Stimulated activated naive CD8-positive, alpha-beta T cell treated with anti-CD3 and anti-CD28 coated beads, Interleukin-15, Interleukin-2, amounts not matched to agents 100 U/mL and 50 U/mL, for 24 hours (primary cell): ENCODE data around the gene HOPX.
A peak's percentile ranks its signal among the peaks of the same experiment; 100 is the strongest.
"Not testable (repeated sequence)": the region's sequence is repeated elsewhere in the genome, so short reads cannot be mapped to it uniquely, and the experiment has no call there.

Experiments used
- ATAC-seq: fragments of 150-1000 bp; cut with Tn5 transposase; one replicate; pipeline ENCODE4 v1.10.0; 2021
- DNase-seq: peaks from one replicate; pipeline ENCODE4 v3.0.0; 2021

Gene HOPX, protein sequence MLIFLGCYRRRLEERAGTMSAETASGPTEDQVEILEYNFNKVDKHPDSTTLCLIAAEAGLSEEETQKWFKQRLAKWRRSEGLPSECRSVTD

DNA sequence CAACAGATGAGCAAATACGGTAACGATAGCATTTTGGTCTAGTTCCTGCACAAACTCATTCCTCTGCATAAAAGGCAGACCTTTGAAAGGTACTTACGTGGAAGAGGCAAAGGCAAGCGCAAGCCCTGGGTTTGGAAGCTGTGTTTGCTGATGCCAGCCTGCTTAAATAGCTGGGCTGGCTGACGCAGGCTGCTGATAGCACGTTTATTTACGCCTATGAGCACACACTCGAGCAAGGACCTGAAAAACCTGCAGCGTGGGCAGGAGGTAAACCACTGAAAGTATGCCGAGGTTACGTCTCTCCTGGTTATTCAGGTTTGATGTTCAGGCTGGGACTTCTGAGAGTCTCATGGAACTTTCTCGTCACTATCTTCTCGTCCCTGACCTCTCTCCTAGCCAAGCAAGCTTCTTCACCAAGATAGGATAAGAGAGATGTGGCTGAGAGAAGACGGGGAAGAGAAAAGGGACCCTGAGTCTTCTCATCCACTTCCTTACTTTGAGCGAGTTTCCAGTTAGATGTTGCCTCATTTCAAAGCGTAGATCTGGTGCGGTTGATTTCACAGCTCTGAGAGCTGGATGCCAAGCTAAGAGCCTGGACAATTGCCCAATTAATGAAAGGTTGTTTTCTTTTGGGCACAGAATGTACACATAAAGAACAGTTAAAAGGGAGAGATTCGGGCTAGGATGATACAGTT lies at the start of gene HOPX:
HOPX (minus strand) TSS at position 139 of the 695 bp plus-strand sequence. CDS start 23,480 bp downstream, outside the sequence.
- ATAC-seq: peak; percentile 94
- peak; percentile 77 for DNase-seq

DNA sequence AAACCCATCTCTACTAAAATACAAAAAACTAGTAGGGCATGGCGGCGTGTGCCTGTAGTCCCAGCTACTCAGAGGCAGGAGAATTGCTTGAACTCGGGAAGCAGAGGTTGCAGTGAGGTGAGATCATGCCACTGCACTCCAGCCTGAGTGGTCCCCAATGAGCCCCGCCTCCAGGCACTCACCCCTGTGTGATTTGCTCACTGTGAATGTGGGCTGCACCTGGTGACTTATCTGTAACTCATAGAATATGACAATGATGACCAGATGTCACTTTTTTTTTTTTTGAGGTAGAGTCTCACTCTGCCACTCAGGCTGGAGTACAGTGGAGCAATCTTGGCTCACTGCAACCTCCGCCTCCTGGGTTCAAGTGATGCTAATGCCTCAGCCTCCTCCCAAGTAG lies 49.0 kb upstream of the HOPX start:
- ATAC-seq (no peak), DNase-seq (peak; percentile 10)

DNA sequence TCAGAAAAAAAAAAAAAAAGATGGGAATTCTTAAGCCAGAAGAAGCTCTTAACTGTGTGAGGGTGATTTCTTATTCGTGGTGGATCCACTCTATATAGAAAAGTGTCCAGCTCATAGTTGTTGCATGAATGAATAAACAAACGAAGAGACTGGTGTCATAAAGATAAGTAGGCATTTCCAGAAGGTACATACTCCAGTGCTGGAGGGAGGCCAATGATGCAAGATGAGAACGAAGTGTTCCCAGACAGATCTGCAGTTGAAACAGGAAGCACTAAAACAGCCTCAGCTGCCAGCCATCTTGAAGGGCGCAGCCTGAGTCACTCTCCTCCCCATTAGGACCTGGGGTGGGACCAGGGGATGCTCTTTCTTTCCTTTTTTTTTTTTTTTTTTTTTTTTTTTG lies 47.4 kb upstream of the HOPX start:
- ATAC-seq (no peak), DNase-seq (no peak)

DNA sequence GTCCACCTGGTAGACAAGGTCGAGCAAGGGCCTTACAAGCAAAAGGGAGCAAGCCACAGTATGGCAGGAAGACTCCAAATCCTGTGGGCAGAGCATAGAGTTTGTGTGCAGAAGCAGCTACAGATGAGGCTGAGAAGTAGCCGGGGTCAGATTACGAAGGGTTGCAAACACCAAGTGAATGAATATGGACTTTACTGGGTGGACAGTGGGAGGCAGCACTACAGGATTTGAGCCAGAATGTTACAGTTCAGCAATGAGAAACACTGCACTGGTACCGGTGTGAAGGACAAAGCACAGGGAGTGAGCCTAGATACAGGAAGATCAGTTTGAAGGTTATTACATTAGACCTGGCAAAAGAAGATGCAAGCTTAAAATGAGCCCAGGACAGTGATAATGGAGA lies 46.1 kb upstream of the HOPX start:
- no peak for DNase-seq
- no peak for ATAC-seq

DNA sequence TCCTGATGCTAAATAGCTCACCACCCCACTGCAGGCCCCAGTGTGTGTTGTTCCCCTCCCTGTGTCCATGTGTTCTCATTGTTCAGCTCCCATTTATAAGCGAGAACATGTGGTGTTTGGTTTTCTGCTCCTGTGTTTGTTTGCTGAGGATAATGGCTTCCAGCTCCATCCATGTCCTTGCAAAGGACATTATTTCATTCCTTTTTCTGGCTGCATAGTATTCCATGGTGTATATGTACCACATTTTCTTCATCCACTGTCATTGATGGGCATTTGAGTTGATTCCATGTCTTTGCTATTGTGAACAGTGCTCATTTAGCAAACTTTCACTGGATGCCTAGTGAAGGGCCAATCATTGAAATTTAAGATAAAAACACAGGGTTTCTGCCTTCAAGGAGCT lies 45.5 kb upstream of the HOPX start:
- not testable (repeated sequence) for ATAC-seq, DNase-seq

DNA sequence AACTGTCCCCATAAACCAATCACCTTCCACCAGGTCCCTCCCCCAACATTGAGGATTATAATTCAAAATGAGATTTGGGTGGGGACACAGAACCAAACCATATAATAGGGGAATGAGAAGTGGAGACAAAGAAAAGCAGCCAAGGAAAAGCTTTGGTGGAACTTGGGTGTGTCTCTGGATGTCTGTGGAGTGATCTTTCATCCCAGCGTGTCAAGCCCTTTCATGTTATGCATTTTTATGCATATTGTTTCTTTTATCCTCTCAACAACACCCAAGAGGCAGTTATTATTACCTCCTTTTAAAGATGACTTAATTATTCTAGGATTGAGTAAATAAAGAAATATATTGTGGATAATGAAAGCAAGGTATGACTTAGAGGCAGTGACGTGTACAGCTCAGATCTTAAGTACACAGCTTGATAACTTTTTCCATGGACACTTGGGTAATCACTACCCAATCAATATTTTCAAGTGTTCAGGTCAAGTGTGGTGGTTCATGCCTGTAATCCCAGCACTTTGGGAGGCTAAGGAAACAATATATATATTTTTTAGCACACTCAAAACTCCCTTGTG lies 42.6 kb upstream of the HOPX start:
- ATAC-seq: no peak
- no peak for DNase-seq

DNA sequence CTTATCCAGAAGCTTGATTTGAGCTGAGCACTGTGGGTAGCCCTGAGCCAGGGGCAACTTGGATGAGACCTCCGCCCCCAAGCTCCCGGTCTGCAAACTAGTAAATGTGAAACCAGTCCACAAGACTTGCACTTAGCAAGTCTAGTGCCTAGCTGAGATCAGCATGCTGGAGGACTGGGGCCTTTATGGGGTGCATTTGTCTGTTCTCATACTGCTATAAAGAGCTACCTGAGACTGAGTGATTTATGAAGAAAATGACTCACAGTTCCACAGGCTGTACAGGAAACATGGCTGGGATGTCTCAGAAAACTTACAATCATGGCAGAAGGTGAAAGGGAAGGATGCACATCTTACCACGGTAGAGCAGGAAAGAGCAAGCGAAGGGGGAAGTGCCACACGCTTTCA lies 42.1 kb upstream of the HOPX start:
- peak; percentile 94 for ATAC-seq

DNA sequence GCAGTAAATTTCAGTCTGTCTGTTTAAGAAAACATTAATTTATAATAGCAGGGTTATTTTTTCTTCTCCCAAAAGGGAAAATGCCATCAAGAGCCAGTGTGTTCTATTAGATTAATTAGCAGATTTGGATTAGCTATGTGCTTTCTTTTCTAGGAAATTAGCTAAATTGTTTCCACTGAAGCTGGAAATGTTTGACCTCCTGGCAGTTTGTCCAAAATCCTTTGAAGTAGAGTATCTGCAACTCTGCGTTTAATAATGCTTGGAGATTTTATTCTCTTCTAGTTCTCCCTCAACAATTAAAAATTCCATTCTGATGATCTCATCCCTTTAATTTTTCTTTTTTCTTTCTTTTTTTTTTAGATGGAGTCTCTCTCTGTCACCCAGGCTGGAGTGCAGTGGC lies 27.1 kb upstream of the HOPX start:
- DNase-seq: no peak
- ATAC-seq: no peak

More for the DNA sequence above, 42.1 kb upstream of the HOPX start:
- peak; percentile 32 for DNase-seq

DNA sequence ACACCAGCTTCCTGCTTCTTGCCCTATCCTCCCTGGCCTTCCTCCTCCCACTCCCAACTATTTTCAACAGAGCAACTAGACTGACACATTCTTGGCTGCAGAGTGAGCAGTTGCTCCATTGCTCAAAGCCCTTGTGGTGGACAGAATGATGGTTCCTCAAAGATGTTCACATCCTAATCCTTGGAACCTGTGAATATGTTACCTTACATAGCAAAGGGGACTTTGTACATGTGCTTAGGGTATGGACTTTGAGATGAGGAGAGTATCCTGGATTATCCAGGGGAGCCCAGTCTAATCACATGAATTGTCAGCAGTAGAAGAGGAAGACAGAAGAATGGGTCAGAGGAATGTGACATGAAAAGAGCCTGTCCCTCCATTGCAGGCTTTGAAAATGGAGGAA lies 24.9 kb upstream of the HOPX start:
- no peak for DNase-seq

DNA sequence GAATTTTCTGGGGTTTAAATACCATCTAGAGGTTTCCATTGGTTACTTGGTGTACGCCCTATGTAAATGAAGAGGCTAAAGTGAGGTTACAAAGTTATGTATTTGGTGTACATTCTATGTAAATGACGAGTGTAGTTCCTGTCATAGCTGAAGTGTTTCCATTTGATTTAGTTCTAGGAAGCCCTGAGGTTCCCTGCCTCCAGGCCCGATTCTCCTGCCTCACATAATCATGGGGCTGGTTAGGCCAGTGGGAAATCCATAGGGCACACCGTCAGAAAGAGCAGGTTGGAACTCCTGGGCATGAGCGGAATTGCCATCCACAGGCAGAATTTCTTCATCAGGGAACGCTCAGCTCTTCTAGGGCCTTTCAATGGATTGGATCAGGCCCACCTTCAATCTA lies 24.2 kb upstream of the HOPX start:
- ATAC-seq (no peak), DNase-seq (no peak)

More for the DNA sequence above, 24.9 kb upstream of the HOPX start:
- ATAC-seq: no peak

DNA sequence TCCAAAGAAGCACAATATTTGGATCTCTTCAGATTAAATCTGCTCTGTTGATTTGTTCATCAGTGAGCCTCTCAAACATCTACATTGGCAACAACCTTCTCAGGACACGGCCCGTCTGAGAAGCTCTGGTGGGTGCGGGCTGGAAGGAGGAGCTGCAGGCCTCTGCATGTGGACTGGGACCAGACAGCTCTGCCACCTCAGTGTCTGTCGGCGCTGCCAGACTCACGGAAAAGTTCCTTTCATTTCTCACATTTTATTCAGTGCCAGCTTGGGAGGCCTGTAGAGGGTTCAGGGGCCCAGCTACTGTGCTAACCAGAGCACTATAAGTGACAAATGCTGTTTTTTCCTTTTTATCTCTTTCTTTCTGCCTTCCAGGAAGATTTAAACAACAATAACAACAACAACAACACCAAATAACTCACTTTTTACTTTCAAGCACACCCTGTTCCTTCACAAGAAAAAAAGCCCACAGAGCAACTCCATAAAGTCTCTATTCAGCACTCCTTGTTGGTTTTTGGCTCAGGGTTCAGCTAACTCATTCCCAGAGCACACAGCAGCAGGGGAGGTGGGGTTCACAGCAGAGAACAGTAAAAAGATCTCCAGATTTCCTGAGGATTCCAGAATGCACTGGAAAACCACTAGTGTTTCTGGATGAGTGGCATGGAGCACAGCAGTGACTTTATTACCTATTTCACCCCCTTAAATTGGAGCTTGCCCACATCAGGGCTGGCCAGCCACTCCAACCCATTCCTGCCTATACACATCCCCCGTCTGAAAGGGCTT lies 23.2 kb upstream of the HOPX start:
- DNase-seq (no peak), ATAC-seq (no peak)

DNA sequence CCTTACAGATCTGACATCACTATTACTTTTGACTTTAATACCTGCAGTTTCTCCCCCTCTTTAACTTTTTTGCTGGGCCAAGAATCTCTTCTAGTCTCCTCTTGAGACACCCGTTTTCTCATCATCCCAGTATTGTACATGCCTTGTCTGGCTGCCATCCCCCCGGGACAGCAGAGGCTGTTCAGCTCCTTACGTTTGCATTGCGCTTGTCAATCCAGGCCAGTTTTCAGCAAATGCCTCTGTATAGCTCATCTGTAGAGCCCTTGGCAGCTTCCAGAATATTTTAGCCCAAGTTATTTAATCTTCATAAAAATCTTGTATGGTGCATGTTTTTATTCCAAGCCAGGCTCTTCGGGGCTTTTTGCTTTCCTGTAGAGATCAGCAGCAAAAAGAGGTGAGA lies 22.3 kb upstream of the HOPX start:
- DNase-seq: no peak
- no peak for ATAC-seq

DNA sequence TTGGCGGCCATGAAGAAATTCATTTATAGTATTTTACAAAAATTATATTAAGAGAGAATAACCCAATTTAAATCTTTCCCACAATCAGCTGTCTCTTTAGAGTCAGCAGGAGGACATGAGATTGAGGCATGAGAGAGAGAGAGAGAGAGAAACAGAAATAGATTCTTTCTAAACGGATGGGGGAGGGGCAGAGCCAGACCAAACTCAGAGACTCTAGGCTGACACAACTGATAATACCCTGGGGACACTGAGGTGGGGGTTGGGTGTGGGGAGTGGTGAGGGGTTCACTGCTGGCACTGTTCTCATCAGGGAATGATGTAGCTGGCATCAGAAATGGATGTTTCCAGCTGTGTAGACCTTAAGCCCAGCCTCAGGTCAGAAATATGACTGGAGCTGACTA lies 20.5 kb upstream of the HOPX start:
- ATAC-seq (no peak), DNase-seq (no peak)

DNA sequence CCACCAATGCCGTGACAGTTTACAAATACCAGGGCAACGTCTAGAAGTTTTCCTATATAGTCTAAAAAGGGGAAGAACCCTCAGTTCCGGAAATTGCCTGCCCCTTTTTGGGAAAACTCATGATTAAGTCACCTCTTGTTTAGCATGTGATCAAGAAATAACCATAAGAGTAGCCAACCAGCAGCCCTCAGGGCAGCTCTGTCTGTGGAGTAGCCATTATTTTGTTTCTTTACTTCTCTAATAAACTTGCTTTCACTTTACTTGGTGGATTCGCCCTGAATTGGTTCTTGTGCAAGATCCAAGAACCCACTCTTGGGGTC lies 20.0 kb upstream of the HOPX start:
- DNase-seq: no peak
- ATAC-seq: no peak

DNA sequence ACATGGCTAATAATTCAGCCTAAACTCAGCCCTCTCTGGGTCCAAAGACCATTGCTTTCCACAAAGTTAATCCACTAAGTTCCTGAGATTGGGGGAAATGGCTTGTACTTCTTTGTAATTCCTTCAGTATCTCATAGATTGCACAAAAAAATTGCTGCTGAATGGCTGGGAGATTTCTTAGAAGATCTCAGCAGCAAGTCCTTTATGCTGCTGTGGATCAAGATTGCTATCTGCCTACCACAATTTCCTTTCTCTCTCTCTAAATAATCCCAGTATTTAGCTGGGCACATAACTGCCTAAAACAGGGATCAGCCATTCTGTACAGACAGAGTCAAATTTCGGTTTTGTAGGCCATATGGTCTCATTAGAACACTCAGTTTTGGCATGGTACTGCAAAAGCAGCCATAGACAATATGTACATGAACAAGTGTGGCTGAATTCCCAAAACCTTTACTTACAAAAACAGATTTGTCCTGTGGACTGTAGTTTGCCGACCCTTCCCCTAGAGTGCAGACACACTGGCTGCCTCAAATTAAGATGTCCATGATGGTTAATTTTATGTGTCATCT lies 18.5 kb upstream of the HOPX start:
- no peak for ATAC-seq
- no peak for DNase-seq

DNA sequence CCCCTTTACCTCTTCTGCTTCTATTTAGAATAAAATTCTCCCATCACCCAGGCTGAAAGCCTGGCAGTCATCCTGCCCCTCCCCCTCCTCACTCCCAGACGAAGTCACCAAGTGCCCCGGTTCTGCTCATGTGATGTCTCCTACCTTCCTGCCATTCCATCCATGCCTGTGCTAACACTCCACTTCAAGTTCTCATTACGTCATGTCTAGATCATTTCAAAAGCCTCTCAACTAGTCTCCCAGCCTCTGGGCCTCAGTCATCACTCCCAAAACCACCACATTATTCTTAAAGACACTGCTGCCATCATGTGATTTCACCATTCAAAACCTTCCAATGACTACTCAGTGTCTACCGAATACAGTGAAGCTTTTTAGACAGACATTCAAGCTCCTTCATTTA lies 17.2 kb upstream of the HOPX start:
- DNase-seq (no peak), ATAC-seq (no peak)

DNA sequence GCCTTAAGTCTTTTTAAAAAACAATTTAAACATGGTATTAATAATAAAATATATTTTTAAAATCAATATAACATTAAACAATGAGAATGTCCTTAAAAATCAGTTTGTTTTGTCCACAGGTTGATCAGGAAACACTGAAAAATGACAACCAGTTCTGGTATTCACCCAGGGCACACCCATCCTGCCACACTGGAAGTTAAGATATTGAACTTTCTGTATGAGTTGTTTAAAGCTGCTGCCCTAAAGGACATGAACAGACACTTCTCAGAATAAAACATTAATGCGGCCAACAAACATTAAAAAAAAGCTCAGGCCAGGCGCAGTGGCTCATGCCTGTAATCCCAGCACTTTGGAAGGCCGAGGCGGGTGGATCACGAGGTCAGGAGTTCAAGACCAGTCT lies 15.0 kb upstream of the HOPX start:
- DNase-seq (no peak), ATAC-seq (no peak)

DNA sequence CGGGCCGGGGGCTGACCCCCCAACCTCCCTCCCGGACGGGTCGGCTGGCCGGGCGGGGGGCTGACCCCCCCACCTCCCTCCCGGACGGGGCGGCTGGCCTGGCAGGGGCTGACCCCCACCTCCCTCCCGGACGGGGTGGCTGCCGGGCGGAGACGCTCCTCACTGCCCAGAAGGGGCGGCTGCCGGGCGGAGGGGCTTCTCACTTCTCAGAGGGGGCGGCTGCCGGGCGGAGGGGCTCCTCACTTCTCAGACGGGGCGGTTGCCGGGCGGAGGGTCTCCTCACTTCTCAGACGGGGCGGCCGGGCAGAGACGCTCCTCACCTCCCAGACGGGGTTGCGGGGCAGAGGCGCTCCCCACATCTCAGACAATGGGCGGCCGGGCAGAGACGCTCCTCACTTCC lies 12.4 kb upstream of the HOPX start:
- not testable (repeated sequence) for ATAC-seq, DNase-seq

DNA sequence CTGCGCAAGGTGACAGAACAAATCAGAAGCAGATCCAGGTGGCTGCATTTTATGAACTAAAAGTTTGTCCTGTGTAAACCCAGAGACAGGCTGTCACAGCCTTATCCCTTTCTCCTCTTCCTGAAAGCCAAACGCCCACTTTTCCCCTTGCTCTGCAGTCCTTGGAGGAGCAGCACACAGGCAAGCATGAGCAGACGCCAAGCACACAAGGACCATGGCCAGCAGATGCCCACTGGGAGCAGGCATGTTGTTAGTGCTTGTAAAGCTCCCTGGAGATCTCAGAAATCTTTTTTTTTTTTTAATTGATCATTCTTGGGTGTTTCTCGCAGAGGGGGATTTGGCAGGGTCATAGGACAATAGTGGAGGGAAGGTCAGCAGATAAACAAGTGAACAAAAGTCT lies 11.5 kb upstream of the HOPX start:
- ATAC-seq: no peak
- no peak for DNase-seq

DNA sequence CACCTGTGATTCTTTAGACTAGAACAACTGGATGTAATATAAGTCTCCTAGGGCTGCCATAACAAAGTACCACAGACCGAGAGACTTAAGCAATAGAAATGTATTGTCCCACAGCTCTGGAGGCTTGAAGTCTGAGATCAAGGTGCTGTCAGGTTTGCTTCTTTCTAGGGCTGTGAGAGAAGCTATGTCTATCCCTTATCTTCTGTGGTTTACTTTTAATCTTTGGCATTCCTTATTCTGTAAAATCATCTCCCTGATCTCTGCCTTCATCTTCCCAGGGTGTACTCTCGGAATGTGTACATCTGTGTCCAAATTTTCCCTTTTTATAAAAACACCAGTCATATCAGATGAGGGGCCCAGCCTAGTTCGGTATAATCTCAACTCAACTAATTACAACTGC lies 10.3 kb upstream of the HOPX start:
- ATAC-seq (no peak), DNase-seq (no peak)

DNA sequence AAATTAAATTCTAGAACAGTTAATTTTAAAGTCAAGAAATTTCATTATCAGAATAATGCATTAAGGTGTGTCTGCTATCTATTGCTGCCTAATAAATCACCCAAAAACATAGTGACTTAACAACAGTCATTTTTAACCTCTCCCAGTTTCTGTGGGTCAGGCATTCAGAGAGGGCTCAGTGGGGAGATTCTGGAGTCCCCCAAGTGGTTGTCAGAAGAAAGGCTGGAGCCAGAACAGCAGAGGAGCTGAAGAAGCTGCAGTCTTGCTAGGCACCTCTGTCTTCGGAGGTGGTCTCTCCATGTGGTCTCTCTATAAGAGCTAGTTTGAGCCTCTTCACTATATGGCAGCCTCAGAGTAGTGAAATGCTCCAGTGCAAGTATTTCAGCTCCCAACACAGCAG lies 9.3 kb upstream of the HOPX start:
- no peak for ATAC-seq
- DNase-seq: no peak

DNA sequence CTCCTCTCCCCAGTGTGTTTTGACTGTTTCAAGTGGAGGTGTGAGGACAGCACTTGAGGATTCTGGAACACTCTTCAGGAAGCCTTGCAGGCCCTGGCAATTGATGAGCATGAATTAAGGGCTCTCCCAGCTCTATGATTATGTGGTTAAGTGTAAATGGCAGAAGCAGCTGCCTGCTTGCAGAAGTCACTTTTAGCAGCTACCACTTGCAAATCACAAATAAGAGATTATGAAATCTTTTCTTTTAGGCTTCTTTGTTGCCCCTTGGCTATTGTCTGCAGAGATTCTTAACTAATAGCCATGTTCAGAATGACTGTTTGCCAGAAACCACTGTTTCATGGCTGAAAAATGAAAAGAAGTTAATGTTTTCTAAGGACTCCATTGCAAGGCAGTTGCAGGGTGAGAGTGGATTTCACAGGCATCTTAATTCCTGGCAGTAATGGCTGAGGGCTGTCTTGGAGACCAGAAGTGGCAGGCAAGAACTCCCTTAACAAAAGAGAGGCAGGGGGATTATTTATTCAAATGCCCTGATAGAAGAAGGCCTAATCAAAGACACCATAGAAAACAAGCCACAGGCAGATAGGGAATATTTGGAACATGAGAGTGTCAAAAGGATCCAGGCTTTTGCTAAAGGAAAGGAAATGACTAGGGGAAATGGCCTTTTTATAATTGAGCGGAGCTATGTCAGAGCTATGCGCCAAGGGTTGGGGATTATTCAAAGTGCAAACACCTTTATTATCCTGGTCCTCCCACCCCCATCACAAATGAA lies 8.3 kb upstream of the HOPX start:
- DNase-seq (no peak), ATAC-seq (no peak)
